ENCODE measurements around the gene CASK.

GRCh38 chrX:41600291-41600690, 323.1 kb downstream of the CASK start:
- no peak for TF ChIP-seq POLR2A (IDR thresholded peaks at IDR 0.05; ENCODE audit: low read length)
- no peak for TF ChIP-seq GATA1 (IDR thresholded peaks at IDR 0.05; ENCODE audit: low read depth, low read length)

Data from erythroblast (primary cell).